Renal pelvis (tissue), 4 donors: ENCODE measurements around the gene BCAP29. TPM values are rescaled to one million over a fixed set of nuclear protein-coding genes. Genes with fewer than 3 reads are reported as not detected.

Source experiments
- DNase-seq: peaks from one replicate; pipeline ENCODE4 v3.0.0-alpha.2; 2013
- polyA plus RNA-seq, 3 donors: library from polyadenylated mRNA; unstranded; fragments of 120-200 nt; gene quantifications; one replicate each; pipeline ENCODE4 v1.2.1, GENCODE V29; 2013; ENCODE audit not compliant: insufficient read length in 3 of 3

Gene BCAP29
- polyA plus RNA-seq, 3 donors, result 39.6 to 45.2 (median 42.4) TPM

DNA sequence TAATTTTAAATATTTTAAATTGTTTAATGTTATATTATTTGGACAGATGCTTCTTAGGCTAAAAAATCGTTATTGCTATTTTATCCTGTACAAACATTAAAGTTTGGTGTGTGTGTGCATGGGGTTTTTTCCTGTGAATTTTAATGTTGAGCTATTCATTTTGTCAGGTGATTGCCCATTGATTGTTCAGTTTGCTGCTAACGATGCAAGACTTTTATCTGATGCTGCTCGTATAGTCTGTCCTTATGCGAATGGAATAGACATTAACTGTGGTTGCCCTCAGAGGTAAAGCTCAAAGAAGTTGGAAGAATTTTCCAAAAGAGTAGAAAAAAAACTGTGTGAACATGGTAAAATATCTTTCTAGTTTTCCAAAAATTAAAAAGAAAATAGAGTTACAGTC is 6.5 kb upstream of the BCAP29 start:
- no peak for DNase-seq

DNA sequence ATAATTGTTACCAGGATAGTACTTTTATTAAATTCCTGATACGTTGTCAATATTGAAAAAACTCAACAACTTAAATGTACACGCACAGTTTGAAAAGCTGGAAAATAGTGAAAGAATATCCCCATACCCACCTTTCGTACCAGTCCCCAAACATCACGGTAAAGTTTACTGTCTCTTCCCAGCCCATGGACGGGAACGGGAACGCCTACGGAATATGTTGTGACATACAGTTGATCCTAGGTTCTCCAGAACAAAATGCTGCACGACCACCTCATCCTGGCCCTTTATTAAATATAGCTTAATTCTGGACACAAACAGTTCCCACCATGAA is 527 bp upstream of the BCAP29 start:
- DNase-seq, result no peak

DNA sequence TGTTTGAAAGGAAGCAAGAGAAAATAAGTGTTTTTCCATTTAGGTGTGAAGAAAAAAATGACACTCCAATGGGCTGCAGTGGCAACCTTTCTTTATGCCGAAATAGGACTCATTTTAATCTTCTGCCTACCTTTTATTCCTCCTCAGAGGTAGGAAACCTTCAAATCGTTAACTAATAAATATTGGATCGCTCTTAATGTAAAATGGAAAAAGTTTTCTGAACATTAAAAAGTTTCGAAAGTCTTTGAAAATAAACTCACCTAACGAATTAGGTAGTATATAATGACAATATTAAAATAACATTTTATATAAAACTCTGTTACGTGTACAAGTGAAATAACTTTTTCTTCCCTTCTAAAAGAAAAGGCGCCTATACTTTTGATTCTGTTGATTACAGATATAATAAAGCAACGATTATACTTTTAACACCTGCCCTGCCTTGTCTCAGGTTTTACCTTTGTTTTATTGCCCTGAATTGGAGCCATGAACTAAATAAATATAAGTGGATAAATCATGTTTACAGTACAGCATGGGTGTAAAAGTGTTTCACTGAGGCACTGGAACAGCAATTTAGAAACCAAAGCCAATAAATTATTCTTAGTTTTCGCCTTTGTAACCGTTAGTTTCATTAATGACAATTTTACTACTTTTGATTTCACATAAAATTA is 804 bp downstream of the BCAP29 start:
- DNase-seq, result no peak

DNA sequence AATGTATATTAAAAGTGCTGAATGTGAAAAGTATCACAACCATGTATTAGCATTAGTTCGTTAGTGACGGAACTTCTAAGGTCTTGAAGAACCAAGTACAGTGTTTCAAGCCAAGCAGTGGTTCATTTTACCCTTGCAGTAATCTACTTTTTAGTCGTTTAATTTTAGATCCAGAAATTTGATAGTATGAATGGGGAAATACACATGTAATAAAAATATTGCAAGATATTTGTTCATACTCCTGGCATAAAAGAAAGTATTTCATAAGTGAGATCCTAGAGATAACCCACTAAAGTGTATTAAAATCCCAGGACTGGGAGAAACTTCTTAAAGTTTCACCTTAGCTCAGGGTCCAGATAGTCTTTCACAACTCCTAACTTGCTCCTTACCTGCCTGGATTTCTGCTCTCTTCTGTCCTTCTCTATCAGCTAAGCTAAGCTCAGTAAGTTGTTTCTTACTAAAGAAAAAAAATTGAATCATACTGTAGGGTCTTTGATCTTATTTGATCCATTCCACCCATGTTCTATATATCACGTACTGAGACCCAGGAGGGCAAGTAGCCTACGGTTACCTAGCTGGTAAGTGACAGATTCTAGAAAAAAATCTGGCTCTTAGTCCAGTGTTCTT is 1.5 kb downstream of the BCAP29 start:
- no peak for DNase-seq

DNA sequence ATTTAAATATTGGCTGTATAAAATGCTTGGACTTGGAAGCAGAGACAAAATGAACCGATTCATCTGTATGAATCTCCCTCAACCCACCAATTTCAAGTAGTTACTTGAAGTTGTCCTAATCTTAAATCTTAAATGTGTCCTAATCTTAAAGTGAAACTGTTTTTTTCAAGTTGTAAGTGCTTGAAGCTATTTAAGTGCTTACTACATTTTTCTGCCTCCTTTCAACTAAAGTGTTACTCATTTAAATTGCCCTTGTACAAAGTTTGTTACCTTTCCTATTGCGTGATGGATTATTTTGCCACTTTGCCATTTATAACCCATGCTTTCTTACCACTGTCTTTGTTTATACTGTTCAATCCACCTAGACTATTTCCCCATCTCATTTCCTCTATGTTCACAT is 2.8 kb downstream of the BCAP29 start:
- DNase-seq, result no peak

DNA sequence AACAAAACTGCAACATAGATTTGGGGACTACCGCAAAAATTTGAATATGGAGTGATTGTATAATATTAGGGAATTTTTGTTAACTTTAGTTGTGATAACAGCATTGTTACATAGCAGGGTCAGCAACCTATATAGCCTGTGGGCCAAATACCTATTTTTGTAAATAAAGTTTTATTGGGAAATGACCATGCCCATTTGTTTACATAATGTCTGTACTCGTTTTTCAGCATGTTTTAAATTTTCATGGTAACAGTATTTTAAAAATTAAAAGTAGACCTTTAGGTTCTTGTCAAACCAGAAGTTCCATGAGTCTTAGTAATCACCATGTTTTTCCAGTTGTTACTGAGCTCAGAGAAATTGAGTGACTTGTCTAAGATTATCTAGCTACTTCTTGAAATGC is 4.7 kb downstream of the BCAP29 start:
- no peak for DNase-seq

DNA sequence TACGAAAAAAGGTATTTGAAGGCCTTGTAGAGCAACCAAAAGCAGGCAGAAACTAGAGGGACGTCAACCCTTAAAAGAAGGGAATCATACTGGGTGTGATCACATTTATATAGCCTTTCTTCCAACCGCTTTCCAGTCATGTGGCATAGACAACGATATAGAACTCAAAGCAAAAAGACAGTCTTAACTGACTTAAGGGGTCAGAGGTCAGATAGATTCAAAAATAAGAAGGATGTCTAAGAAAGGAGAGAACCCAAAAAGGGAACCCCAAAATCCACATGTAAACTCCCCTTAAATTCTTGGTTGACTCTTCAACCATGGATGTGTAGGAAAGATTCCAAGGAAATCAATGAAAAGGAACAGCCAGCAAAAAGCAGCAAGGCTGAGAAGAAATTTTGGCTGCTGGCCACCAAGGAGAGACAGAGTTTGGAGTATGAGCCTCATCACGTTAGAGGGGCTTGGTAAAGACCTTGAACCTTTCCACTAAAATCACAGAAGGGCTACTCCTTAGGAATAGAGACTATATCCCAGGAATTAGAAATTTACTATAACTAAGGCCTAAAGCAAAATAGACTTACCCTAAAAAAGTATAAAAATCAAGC is 8.6 kb downstream of the BCAP29 start:
- DNase-seq, result no peak

DNA sequence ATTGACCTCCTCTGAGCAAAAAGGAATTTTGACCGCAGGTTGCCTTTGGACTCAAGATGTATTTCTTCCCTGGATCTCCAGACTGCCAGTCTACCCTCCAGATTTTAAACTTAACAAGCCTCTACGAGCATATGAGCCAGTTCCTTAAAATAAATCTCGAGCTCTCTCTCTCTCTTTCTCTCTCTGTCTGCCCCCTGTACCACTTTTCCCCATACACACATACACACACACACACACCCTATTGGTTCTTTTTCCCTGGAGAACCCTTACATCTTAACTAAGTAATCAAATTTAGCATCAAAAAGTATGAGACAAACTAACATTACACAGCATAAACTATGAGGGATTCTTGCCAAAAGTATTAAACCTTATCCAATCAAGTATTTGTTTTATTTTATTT is 11.4 kb downstream of the BCAP29 start:
- no peak for DNase-seq

DNA sequence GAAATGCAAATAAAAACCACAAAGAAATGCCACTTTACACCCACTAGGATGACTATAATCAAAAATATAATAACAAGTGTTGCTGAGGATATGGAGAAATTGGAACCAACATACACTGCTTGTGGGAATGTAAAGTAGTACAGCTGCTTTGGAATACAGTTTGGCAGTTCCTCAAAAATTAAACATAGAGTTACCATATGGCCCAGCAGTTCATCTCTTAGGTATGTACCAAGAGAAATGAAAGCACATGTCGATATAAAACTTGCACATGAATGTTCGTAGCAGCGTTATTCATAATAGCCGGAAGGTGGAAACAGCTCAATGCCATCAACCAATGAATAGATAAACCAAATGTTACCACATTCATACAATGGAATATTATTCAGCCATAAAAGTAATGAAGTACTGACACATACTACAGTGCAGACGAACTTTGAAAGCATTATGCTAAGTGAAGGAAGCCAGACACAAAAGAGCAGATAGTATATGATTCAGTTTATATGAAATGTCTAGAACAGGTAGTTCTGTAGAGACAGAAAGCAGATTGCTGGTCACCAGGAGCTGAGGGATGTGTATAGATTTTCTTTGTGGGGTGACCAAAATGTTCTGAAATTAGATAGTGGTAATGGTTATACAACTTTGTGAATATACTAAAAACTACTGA is 12.4 kb downstream of the BCAP29 start:
- DNase-seq, result no peak

DNA sequence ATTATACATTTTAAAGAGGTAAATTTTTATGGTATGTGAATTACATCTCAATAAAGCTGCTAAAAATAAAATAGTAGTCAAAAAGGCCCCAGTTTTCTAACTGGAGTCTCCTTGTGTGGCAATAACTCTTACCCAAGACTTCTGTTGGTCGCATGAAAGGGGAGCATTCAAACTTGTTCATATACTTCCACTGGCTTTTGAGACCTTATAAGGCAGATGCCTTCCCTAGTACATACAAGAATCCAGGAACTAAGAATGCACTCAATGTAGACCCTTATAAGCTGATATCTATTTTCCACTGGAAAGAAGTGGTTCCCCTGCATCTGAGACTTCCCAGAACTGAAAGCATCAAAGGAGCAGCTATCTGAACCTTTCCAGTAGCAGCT is 13.0 kb downstream of the BCAP29 start:
- no peak for DNase-seq

DNA sequence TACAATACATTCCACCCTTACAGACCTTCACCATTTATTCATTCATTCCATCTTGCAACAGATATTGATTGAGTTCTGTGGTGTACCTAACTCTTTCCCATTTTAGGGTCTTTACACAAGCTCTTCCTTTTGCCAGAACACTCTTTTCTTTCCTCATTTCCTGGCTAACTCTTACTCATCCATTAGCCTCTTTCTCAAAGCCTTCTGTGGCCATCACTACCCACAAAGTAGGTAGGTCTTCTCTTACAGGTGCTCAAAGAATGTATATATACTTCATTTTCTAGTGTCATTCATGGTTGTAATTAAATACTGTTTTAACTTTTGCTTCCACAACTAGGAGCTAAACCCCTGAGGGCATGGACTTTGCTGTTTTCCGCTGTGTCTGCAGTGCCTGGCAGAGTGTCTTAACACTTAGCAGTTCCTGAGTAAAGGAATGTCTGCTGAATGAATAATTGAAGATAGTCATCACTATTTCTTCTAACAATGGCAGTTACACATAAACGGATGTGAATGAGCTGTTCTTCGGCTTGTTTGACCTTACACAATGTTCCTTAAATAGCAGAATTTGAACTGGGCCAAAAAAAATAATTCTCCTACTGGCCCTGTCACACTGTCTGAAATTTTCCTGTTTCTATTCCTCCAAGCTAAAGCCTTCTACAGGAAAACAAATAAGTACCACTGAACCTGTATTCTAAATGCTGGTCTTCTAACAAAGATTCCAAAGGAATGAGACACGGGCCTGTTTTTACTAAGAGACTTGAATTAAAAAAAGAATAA is 15.1 kb downstream of the BCAP29 start:
- peak; percentile 48 for DNase-seq

DNA sequence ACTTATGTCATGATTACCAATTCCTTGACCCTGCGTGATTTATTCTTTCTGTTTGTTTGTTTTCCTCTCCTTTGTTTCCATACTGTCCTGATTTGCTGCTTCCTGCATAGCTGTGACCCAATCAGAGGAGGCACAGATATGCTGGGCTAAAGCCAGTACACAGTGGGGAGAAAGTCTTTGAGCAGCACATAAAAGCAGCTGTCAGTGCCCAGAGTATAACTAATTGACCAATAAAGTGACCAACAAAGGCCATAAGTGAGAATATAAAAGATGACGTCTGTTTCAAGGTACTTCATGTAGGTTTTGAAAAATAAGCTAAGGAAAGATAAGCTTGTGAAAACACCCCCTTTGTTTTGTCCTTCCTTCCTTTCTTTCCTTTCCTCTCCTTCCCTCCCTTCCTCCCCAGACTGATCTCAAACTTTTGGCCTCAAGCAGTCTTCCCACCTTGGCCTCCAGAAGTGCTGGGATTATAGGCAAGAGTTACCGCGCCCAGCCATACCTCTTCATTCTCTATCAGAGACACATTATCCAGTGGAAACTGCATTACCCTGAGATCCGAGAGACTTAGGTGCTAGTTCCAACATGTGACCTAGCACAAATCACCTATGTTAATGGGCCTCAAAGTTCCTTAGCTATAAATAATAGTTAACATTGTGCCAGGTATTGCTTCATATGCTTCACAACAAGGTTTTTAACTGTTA is 17.0 kb downstream of the BCAP29 start:
- DNase-seq, result peak; percentile 50

DNA sequence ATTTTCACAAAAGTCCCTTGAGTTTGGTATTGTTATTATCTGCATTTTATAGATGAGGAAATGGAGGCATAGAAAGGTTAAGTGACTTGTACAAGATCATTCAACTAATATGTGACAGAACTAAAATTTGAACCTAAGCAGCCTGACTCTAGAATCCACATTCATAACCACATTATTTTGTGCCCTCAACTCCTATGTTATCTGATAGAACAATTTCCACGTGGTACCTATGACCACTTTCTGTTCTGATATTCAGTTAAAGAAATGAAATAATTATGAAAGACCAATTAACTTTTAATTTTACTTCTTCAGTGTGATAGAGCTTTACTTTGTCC is 17.5 kb downstream of the BCAP29 start:
- no peak for DNase-seq

DNA sequence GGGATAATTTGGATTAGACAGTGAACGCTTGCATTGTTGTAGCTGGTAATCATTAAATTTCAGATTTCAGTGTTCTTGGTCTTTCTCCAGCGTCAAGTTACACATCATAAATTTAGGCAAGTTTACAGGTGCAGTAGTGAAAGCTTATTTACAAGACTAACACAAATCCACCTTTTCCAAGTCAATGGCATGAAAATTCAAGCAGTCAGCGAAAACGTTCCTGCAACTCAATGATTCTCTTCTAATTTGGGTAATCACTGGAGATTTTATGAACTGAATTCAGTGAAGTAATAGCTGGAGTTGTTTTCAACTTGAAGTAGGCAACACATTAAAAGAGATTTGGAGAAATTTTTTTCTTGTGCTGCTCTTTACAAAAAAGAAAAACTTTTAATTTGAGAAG is 17.9 kb downstream of the BCAP29 start:
- no peak for DNase-seq

DNA sequence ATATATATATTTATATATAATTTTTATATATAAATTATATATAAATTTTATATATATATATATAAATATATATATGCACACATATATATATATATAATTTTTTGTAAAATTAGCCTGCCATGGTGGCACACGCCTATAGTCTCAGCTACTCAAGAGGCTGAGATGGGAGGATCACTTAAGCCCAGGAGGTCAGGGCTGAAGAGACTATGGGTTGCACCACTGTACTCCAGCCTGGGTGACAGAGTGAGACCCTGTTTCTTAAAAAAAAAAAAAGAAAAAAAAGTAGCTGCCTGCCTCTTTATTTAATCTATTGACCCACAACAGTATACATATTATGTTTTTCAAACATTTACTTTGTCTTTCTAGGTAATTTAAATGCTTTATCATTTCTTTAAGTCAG is 19.2 kb downstream of the BCAP29 start:
- no peak for DNase-seq

DNA sequence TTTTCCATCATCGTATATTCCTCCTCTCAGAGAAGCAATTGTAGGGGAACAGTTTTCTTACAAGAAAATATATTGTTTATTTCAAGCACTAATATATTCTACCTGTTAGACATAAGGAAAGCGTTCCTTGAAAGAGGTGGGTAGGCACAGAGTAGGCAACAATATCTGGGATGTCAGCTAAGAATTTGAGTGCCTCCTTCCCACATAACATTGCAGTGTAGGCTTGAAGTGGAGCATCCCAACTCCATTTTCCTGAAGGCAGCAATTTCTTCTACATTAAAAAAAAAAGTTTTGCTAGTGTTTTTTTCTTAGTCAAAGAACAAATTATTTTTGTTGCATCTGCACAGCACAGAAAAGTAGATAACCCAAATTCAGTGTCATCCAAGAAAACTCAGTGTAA is 20.8 kb downstream of the BCAP29 start:
- DNase-seq, result no peak

DNA sequence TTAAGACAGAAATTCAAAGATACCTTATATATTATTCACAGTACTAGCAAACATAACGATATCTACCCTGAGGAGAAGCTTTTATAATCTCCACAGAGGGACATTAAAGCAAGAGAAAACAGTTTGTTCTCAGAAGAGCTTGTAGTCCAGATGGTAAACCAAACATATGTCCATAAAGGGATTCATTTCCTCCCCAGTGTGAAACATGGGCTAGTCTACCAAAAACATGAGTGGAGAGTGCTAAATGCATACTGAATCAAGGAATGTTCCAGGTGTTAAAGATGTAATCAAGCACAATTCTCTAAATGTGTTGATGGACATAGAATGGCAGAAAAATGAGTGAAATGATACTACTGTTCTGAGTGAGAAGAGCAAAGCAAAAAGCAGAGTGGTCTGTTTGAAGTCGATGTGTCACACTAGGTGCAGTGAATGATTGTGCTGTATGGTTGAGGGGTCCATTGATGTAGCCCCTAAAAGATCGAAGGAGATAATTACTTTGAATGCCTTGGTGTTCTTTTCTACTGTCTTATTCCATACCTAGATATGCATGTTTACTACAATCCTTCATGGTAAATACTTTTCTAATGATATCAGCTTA is 25.3 kb downstream of the BCAP29 start:
- DNase-seq, result no peak

DNA sequence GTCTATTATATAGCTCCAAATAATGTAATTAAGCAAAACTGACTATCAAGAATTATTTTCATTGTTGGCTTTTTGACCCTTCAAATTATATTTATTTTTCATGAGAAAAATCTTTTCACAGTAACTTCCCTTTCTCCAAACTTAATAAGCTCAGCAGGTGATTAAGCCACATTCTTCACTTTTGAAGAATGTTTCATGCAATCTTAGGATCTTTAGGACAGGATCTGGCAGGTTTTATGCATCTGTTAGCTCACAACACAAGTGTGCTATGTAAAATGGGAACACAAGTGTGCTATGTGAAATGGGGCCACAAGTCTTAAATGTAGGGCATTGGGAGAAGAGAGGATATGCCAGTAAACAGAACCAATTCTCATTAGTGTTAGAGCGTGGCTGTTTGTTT is 26.3 kb downstream of the BCAP29 start:
- no peak for DNase-seq

DNA sequence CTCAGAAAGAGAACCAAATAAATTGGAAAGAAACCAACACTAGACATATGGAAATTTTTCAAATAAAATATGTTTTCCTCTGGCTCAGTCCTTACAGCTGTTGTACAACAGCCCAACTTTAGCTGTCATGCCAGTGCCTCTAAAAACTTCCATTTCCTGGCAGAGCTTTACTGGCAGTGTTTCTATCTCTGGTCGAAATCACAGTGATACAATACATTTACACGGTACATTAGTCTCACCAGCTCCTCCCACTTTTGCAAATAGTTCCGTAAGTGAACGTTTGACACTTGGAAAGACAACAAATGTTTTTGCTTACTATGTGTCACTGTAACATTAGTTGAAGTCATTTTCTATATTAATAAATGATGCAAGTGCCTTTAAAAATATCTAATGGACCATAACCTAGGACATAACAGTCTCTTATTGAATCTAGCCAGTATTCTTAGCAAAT is 29.8 kb downstream of the BCAP29 start:
- DNase-seq, result peak; percentile 30

DNA sequence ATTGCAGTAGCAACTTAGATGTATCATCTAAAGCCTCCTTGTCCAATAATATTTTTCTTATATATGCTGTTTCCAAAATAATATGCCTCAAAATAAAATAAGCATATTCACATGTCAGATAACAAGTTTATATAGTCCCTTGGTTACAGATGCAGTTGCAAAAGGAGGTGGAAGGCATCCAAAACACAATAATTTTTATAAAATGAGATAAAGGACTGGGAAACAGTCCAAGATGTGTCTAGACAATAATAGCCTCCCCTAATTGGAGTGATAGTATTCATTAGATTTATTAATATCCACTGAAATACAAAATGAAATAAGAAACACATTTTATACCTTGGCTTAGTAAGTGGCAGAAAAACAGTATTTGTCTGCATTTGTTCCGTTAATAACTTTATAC is 30.3 kb downstream of the BCAP29 start:
- peak; percentile 17 for DNase-seq

DNA sequence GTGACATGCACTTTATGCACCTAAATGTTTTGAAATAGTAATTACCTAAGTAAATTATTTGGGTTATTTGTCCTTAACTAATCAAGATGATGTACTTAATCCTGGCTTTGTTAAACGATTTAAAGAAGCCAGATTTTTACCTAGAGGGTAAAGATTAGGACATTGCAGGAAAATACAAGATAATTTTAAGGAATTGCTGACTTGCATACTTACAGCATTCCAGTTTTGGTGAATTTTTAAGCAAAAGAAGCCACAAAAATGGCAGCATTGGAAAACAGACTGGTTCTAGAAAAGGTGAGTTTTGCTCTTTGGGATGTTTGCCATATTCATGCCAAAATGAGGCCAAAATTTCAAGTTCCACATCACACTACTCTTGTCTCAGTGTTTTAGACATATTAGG is 33.4 kb downstream of the BCAP29 start:
- no peak for DNase-seq

DNA sequence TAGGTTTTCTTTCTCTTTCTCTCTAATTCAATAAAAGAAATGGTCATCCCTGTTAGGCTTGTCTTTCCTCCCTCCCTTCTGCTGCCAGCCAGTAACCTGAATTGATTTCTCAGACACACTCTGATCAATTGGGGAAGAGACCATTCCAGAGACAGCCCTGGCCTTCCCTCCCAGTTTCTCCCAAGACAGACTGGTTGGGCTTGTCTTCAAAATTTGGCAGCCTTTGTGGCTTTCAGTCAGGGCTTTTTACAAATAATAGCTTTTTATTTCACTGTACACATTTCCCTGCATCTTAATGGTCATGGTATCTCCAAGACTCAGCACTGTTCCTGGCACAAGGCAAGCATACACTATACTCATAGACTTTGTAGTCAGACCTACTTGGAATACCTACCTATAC is 33.9 kb downstream of the BCAP29 start:
- DNase-seq, result no peak
